GM18519 (cell line): ENCODE measurements around the gene KCNJ10.

ENCODE experiments used
- ATAC-seq: cut with Tn5 transposase; IDR thresholded peaks from one replicate; pipeline ENCODE4 v1.9.1; 2021; ENCODE audit warnings: mild to moderate bottlenecking, moderate library complexity; ENCODE audit not compliant: unreplicated experiment, low FRiP score

The KCNJ10 gene

DNA sequence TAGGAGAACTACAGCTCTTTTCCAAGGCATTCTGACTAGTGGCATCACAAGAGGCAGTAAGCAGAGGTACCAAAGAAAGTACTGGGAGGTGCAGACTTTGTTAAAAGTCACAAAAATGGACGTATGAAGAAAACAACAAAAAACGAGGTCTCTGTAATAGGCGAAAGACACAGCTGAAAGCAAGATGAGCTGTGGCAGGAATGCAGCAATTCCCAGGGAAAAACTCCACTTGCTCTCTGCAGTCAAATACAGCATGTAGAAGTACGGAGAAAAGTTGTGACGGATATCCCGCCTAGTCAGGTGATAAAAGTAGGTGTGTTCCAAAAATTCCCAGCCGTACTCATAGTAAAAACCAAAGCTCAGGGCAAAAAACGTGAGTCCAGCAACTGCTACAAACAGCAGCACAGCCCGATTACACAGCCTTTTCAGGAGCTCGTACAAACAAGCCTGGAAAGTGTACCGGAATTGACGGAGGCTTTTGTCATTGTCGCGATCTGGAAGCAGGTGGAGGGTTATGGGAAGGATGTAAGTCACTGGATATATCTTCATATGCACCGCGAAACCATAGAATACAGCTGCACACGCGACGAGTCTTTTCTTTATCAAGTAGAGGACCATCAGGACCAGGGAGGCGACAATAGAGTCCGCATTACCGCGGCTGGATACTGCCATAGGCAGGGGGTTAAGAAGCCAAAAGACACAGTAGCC, 39.1 kb downstream of the KCNJ10 start:
- ATAC-seq = no peak

DNA sequence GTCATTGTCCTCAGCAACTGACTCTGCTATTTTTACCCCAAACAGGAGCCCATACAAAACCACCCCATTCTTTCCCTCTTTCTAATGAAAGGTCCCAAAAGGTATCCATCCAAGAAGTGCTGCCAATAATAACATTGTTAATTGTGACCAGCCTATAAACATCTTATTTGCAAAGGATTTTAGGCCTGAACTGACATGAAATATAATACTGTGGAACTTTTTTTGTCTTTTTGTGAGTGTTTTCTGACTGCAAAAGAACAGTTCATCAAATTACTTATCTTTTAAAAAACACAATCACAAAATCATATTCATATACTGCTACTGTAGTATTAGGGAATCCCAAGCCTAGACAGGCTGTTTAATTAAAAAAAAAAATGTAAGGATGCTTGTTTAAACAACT, 41.5 kb downstream of the KCNJ10 start:
- no peak for ATAC-seq

DNA sequence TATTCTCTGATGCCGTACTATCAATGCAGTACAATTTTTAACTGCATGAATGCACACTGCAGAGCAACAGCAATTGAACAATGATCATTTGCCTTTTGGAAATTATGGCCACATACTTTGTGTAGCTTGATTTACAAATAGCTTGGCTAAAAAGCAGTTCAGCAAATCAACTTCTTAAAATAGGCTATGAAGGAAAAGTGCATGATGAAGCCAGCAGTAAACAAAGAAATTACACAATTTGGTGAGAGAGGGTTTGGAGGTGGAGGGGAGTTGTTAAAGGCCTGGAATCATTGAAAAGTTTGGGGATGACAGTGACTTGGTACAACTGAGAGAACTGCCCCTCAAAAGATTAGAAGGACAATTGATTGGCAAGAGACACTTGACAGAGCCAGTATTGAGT, 44.6 kb downstream of the KCNJ10 start:
- no peak for ATAC-seq

DNA sequence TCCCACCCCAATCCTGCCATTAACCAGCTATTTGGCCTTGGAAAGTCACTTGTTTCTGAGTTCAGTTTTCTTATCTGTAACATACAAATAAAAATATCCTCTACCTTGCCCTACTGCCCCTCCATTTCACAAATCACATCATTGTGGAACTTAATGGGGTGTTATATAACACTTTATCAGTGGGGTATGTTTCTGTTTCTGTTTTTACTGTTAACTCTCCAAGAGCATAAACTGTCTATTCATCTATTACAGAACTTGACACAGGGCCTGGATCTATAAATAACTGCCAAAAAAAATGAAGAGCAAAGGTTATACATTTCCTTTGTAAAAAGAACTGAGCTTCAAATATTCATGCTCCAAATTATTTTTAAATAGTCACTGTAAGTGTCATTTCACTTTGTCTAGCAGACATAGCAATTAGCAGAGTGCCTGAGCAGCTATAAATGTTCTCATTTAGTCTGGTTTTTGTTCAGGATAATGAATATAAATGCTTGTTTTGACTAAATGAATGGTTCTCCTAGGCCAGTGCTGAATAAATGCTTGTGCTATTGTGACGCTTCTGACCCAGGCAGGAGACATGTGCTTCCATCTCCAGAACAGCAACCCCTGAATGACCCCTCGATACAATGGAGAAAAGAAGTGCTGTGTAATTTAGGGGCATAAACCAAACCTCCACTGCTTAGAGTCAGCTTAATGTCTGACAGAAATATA, 45.6 kb downstream of the KCNJ10 start:
- ATAC-seq = no peak

DNA sequence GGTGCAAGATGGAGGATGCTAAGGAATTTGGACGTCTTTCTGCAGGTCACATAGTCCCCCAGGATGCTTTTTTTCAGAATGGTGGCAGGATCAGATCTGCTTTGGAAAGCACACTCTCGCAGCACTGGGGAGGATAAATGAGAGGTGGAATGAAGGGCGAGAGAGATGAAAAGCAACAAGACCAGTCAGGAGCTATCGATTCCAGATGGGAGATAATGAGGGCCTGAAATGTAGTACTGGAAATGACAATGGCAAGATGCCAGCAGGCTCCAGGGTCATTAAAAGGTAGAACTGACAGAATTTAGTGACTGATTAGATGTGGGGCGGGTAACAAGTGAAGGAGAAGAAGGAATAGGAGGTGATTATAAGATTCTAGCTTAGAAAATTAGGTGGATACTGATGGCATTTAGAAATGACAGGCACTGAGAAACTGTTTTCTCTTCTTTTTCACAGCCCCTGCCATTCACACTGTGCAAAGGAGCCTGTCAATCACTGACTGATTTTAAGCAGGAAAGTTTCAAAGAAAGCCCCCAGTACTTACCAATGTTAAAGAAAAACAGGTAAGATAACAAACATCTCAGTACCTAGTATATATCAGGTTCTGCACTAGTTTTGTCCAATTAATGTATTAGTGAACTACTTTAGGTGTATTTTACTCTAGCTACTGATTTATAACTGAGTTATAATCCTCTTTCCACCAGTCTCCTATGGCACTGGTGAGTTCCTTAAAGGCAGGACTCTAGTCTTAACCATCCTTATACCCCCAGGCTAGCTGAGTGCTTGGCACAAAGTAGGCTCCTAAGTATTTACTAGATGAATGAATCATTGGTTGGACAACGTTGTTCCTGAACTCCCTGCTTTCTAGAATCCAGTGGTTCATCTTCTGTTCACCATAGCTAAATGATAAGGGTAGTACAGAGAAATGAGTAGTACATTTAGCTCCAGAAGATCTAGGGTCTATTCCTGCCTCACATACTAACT, 47.3 kb downstream of the KCNJ10 start:
- no peak for ATAC-seq

DNA sequence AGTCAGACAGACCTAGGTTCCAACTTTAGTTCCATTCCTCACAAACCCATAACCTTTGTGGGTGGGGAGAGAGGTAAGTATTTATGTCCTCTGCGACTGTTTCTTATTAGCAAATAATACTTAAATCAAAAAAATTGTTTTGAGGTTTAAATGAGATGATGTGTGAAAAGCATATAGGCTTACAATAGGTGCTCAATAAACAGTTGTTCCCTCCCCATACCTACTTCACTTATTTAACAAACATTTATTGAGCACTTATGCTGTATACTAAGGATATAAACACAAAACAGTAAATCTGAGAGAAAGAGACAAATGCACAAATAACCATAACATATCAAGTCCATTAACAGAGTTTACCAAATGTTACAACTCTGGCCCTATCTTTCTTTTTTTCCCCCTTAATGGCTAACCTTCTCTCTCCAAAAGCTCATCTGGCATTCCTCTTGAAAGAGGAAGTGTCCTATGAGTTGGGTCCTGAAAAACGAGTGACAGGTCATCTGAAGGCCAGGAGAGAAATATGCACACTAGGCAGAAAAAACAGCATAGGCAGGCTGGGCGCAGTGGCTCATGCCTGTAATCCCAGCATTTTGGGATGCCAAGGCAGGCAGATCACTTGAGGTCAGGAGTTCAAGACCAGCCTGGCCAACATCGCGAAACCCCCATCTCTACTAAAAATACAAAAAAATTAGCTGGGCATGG, 48.4 kb downstream of the KCNJ10 start:
- ATAC-seq = no peak

DNA sequence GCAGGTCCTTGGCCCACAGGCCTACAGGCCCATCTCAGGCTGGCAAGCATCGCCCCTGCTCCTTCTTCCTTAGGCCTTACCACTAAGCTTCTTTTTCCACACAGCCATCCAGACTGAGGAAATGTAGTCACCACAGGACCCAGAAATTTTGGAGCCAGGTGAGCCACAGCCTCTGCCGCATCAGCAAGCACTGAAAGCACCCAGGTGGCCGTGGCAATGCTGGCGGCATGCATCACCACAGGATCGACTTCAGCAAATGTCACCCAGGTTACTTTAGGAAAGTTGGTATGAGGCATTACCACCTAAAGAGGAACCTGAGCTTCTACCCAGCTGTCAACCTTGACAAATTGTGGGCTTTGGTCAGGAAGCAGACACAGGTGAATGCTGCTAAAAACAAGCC, 49.8 kb downstream of the KCNJ10 start:
- ATAC-seq = no peak

DNA sequence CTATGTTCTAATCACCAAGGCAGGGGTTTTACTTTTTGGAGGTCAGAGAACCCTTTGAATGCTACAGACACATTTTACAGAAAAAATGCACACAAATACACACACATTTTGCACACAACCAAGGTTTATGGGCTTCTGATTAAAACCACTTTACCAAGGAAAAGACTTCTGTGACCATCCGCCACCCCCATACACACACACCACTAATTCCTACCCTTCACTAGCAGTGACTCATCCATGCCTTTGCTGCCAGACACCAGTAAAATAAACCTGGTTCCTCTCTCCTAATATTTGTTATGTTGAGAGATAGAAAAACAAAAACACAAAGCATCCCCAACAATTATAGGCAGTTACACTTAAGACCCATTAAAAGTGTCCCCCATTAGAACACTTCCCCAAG, 51.1 kb downstream of the KCNJ10 start:
- ATAC-seq = no peak

DNA sequence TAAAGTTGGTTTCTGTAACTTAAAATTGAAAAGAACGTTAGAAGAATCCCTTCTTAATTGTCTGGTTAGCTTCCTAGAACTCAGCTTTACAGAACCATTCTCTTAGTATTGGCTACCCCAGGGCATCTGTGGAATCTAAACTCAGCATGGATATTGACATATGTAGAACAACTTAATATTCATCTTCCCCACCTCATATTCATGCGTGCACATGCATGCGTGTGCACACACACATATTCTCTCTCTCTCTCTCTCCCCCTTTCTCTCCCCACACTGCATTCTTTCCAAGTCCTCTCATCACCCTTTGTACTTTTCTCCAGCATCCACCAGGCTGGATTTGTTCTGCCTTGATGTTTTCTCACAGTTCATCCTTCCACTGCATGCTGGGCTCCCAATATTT, 51.6 kb downstream of the KCNJ10 start:
- ATAC-seq = no peak

DNA sequence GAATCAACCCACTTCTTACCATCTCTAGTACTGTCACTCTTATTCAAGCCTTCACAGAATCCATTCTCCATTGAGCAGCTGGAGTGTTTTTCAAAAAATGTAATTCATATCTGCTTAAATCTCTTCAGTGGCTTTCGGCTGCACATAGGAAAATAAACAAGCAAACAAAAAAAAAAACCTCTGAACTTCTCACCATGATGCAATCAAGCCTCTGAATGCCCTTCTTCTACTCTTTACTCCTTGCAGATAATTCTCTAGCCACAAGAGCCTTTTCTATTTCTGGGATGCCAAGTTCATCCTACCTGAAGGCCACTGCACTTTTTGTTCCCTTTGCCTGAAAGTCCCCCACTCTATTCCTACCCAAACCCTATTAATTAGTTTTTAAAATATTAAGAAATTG, 52.4 kb downstream of the KCNJ10 start:
- no peak for ATAC-seq

DNA sequence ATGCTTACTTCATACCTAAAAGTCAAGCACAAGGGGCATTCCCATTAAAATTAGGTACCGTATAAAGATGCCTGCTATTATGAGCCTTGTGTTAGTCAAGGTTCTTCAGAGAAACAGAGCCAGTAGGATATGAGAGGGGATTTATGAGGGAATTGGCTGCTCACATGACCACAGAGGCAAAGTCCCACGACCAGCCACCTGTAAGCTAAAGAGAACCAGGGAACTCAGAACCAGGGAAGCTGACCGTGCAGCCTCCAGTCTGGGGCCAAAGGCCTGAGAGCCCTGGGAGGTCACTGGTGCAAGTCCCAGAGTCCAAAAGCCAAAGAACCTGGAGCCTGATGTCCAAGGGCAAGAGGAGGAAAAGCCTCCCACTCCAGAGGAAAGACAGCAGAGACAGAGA, 58.2 kb downstream of the KCNJ10 start:
- ATAC-seq = no peak

DNA sequence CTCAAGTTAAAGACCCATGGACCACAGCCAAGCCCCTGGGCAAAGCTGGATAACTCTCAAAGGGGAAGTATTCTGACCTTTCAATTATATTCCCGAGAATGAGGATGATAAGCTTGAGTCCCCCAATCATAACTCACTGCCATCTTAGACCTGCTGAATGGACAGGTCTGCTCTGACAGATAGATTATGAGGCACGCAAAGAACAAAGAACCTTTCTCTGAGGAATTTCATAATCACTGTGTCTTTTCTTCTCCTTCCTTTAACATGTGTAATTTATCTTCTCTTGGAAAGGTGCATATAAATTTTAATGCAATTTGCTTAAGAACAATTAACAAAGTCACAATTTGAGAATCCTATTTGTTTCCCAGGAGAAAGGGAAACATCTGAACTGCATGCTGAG, 60.2 kb downstream of the KCNJ10 start:
- ATAC-seq = no peak

DNA sequence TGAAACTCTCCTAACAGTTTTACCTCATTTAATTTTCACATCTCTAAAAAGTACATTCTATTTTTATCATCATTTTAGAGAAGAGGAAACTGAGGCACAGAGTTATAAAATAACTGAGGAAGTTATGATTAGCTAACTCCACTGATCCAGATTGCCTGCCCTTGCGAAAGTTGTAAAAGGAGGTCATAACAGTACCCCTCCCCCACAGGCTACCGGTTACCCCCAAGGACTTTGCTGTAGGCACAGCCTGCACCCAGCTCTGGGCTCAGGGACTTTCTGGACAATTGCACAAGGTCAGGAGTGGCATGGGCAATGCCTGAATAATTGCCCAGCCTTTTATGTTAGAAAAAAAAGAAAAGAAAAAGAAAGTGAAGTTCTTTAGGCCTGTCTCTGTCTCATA, 60.9 kb downstream of the KCNJ10 start:
- no peak for ATAC-seq

DNA sequence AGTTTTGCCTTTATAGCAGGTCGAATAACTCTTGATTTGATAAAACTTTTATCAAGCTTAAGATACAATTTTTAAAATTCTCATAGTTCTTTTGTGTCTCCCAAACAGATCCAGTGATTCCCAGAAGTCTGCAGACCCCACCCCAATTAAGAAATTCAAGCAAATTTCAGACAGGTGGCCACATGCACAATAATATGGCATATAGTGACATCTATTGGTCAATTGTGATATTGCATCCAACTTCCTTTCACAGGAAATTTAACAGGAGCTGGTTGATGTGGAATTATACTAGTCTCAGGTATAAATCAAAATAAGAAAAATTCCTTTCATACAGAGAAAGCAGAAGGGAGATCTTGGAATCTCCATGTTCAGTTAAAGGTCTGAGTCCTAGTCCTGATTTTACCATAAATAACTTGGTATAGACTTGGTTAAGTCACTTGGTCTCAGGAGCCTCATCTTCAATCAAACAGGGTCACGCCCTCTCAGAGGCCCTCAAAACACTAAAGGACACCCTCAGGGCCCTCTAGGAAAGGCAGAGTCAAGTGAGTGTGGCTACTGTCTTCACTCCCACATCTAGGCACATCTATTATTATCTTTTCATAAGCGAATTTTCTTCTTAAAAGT, 62.3 kb downstream of the KCNJ10 start:
- ATAC-seq = no peak

DNA sequence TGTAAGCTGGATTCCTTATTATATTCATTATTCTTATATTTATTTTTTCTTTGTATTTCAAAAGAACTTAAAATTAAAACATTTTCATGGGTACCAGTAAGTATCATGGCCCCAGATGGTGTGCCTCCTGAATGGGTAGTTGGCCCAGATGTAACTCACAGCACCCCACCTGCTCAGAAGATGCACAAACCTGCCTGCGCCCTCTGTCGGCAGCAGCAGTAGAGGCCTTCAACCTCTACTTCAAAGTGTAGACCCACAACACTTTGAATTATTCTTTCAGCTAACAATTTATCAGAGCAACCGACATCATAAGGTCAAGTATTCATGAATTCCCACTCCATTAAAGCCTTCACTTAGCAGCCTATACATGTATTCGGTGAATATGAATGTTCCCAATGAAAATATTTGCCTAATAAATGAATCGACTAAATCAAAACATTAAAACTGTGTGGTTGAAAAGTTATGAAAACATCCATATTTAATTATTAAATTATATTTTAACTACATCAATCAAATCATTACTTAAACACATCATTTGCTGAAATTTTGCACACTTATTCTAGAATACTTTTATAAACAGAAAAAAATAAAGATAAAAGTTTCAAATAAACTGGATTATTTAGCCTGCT, 63.5 kb downstream of the KCNJ10 start:
- ATAC-seq = peak; percentile 56

DNA sequence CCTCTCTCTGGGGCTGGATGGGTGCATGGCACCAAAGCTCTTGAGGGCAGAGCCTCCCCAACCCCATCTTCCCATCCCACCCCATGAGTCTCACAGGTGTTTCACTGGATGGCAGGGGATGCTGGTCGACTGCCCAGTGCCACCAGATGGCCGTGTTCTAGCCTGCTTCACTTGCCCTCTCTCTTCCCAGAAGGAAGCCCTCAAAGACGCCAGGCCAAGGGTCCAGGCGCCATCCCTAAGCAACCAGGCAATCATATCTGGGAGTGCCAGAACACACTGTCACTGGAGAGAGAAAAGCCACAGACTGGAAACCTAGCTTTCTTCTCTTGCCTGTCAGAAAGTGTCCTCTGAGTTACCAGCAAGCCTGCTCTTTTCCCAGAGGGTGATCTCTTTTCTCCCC, 64.9 kb downstream of the KCNJ10 start:
- ATAC-seq = no peak

DNA sequence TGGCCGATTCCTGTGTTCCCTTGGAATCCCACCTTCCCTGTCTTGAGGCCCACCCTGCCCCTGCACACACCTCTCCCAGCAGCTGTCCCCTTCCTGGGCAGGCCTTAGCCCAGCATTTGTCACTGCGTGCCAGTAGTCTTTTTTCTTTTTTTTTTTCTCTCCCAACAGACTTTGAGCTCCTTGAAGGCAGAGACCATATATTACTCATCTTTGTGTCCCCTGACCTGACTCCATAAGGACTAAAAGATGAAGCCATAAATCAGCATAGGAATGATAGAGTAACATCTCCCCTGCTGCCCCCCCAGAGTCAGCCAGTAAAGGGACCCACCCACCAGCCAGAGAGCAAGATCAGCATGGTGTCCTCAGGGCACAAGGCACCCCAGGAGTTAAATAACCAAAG, 65.5 kb downstream of the KCNJ10 start:
- ATAC-seq = no peak

DNA sequence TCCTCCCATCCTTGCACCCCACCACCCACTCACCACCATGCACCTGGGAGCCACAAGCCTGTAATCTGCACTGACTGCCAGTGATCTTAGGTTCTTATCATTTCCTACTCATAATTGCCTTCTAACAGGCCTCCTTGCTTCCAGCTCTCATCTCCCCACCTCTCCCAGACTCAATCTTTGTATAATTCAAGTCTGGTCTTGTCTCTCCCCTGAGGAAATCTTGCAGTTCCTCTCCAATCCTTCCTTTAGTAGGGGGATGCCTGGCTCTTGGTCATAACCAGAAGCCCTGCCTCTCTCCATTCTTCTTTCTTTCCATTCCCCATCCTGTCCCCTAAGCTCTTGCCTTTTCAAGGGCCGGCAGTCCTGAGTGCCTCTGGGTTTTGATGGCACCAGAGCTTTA, 66.0 kb downstream of the KCNJ10 start:
- ATAC-seq = no peak

DNA sequence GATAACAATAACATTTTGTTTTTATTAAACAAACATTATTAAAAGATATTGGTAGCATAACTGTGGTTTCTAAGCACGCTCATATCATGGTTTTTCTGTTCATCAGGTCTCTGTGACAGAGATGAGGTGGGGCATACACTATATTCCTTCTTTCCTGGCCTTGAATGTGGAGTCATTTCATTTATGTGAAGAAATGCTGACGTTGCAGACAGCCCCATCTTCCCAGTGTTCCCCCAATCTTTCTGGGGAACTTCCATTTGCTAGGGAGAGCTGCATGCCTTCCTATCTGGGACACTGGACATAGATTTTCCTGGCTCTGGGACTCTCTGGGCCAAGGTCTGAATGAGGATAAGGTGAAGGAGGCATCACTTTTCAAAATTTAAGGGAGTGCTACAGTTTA, 68.5 kb downstream of the KCNJ10 start:
- ATAC-seq = no peak

DNA sequence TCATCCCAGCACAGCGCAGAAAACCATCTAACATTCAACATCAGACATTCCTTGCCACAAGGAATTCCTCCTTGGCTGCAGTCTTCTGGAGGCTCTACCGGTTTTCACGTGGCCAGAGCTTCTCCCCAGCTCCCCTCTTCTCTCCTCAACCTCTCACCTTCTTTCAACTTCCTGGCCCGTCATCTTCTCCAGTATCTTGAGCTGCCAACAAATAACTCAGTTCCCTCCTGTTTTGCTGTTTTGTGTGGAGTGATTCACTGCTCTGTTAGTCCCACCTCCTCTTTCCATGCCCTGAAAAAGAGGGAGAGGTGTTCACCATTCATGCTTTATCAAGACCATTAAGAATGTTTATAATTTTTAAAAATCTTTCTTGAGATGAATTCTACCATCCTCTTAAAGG, 70.8 kb downstream of the KCNJ10 start:
- no peak for ATAC-seq
